Stimulated activated CD4-positive, alpha-beta T cell treated with anti-CD3 and anti-CD28 coated beads, TNF-alpha, amount 100 ng/mL, for 24 hours (primary cell): ENCODE data around the gene LCN2.
A peak's percentile ranks its signal among the peaks of the same experiment; 100 is the strongest.
"Not testable (repeated sequence)": the region's sequence is repeated elsewhere in the genome, so short reads cannot be mapped to it uniquely, and the experiment has no call there.

Source experiments
- DNase-seq, 3 experiments: peaks; one replicate each; pipeline ENCODE4 v3.0.0-alpha.2; 2020; ENCODE audit warnings: low read depth in 3 of 3

Gene LCN2

GRCh38 chr9:128167209-128167608, 18.0 kb downstream of the LCN2 start:
- no peak for DNase-seq

- DNase-seq, result no peak
Observed at GRCh38 chr9:128168731-128169308, 19.6 kb downstream of the LCN2 start.

GRCh38 chr9:128169492-128169891, 20.2 kb downstream of the LCN2 start:
- no peak for DNase-seq

- no peak for DNase-seq
Observed at GRCh38 chr9:128169925-128170324, 20.7 kb downstream of the LCN2 start.

GRCh38 chr9:128174062-128174461, 24.8 kb downstream of the LCN2 start:
- no peak for DNase-seq

GRCh38 chr9:128175102-128175563, 25.9 kb downstream of the LCN2 start:
- DNase-seq, result no peak

- DNase-seq, result no peak
Observed at GRCh38 chr9:128175726-128176125, 26.5 kb downstream of the LCN2 start.

GRCh38 chr9:128178806-128179431, 29.7 kb downstream of the LCN2 start:
- DNase-seq, result no peak

- no peak for DNase-seq
Observed at GRCh38 chr9:128180001-128180400, 30.7 kb downstream of the LCN2 start.

- no peak for DNase-seq
Observed at GRCh38 chr9:128180447-128180846, 31.2 kb downstream of the LCN2 start.

- not testable (repeated sequence) for DNase-seq
Observed at GRCh38 chr9:128181480-128181879, 32.2 kb downstream of the LCN2 start.

GRCh38 chr9:128182893-128183588, 33.8 kb downstream of the LCN2 start:
- DNase-seq, result no peak

GRCh38 chr9:128185979-128186965, 37.0 kb downstream of the LCN2 start:
- DNase-seq, result no peak

- no peak for DNase-seq
Observed at GRCh38 chr9:128187361-128187760, 38.1 kb downstream of the LCN2 start.

GRCh38 chr9:128188209-128188608, 39.0 kb downstream of the LCN2 start:
- no peak for DNase-seq

GRCh38 chr9:128190013-128190412, 40.8 kb downstream of the LCN2 start:
- no peak for DNase-seq

- peak in 1 of 3 experiments; percentile 6 for DNase-seq
Observed at GRCh38 chr9:128190516-128191405, 41.5 kb downstream of the LCN2 start.

GRCh38 chr9:128191406-128192046, 42.3 kb downstream of the LCN2 start, which contains the start of gene CIZ1:
Gene CIZ1, minus strand, starts transcription at chr9:128191572. Its CDS starts 715 bp downstream, at chr9:128190857.
- DNase-seq, result peak; percentile 43 to 74 (median 56)

GRCh38 chr9:128192601-128193371, 43.5 kb downstream of the LCN2 start:
- DNase-seq, result peak in 1 of 3 experiments; percentile 46
